HepG2 (cell line): Measurements from ENCODE around the gene CYYR1. TPM values are rescaled to one million over a fixed set of nuclear protein-coding genes. Genes with fewer than 3 reads are reported as not detected.

ENCODE experiments used
- ATAC-seq: fragments of 200-7000 bp; cut with Tn5 transposase; 3 replicates; pipeline ENCODE4 v1.9.1; 2020; ENCODE audit warnings: mild to moderate bottlenecking, moderate library complexity
- BruUV-seq: library from RNA; stranded (reverse); fragments of 400-500 nt; replicated peaks from 2 replicates; lab custom pipeline; 2021; lab: Mats Ljungman, UMichigan
- CTCF ChIA-PET: fragments of 300-600 bp; formaldehyde crosslinking; extraction: SDS; loops from one replicate; lab custom pipeline; 2021; ENCODE audit warnings: low total read pairs, inconsistent platforms, low intra/inter-chr PET ratio; lab: Yijun Ruan, JAX
- POLR2A ChIA-PET: fragments of 350-600 bp; sonication (Branson Sonifier 250); formaldehyde crosslinking; loops from one replicate; lab custom pipeline; 2020; ENCODE audit warnings: antibody characterized with exemption, inconsistent platforms; lab: Yijun Ruan, JAX
- DNase-seq: peaks from one replicate; pipeline ENCODE4 v3.0.0-alpha.2; 2015; ENCODE audit warnings: low spot score
- FAIRE-seq: peaks from 3 replicates; lab custom pipeline; 2011; peaks lifted over from hg19 to GRCh38; lab: Jason Lieb, UNC
- H2AFZ ChIP-seq: one replicate; pipeline ENCODE4 v1.6.1; 2011; ENCODE audit warnings: low read length, inconsistent platforms
- H3K27ac ChIP-seq: fragments of 300-600 bp; 3 replicates; pipeline ENCODE4 v1.8.0; 2011; ENCODE audit warnings: mixed run types, mild to moderate bottlenecking, mixed read lengths, low read length, inconsistent platforms; ENCODE audit not compliant: insufficient read depth; ENCODE audit errors: extremely low read length
- H3K27me3 ChIP-seq, 2 experiments: fragments of 200-600 bp in 1 of 2; 2 replicates in 1 of 2; 3 replicates in 1 of 2; pipeline versions ENCODE4 v1.6.0 to v1.8.0; 2011; ENCODE audit warnings: low read length in 2 of 2, mild to moderate bottlenecking in 2 of 2, moderate library complexity in 2 of 2, inconsistent platforms in 1 of 2; ENCODE audit not compliant: insufficient read depth in 2 of 2, control insufficient read depth in 1 of 2
- H3K36me3 ChIP-seq, 2 experiments: fragments of 200-600 bp in 1 of 2; replicated peaks in 1 of 2; 2 replicates in 1 of 2; 3 replicates in 1 of 2; pipeline versions ENCODE4 v1.5.1 to v1.8.0; 2011; ENCODE audit warnings: low read length in 2 of 2, inconsistent platforms in 1 of 2; ENCODE audit not compliant: insufficient read depth in 2 of 2, control insufficient read depth in 1 of 2
- H3K4me1 ChIP-seq: 2 replicates; pipeline ENCODE4 v1.5.1; 2012; ENCODE audit warnings: low read length, inconsistent platforms; ENCODE audit not compliant: insufficient read depth
- H3K4me2 ChIP-seq: 2 replicates; pipeline ENCODE4 v1.6.0; 2011; ENCODE audit warnings: low read depth, low read length, inconsistent platforms
- H3K4me3 ChIP-seq, 3 experiments: fragments of 200-600 bp in 1 of 3; sonication (generic), shearing (Covaris generic) in 1 of 3; replicated peaks in 1 of 3; 2 replicates each; pipeline ENCODE4 v1.5.1; 2011 to 2016; ENCODE audit warnings: low read length in 3 of 3, inconsistent platforms in 2 of 3, low read depth in 2 of 3, mild to moderate bottlenecking in 2 of 3, control low read depth in 1 of 3, mixed read lengths in 1 of 3; ENCODE audit not compliant: insufficient read depth in 1 of 3
- H3K79me2 ChIP-seq: one replicate; pipeline ENCODE4 v1.6.1; 2011; ENCODE audit warnings: low read length, inconsistent platforms; ENCODE audit not compliant: insufficient read depth
- H3K9ac ChIP-seq: 2 replicates; pipeline ENCODE4 v1.6.0; 2011; ENCODE audit warnings: mild to moderate bottlenecking, low read depth, low read length, inconsistent platforms; ENCODE audit not compliant: insufficient read depth
- H3K9me3 ChIP-seq: 2 replicates; pipeline ENCODE4 v1.5.1; 2012; ENCODE audit warnings: mild to moderate bottlenecking, low read length
- H4K20me1 ChIP-seq: 2 replicates; pipeline ENCODE4 v1.6.0; 2011; ENCODE audit warnings: inconsistent platforms, mild to moderate bottlenecking, low read length, moderate library complexity; ENCODE audit not compliant: insufficient read depth
- AKAP8 ChIP-seq: sonication (generic); formaldehyde crosslinking; IDR thresholded peaks from 2 replicates; pipeline ENCODE4 v1.5.1; 2020; ENCODE audit warnings: mild to moderate bottlenecking, missing genetic modification reagents
- ARID2 ChIP-seq: sonication (generic); formaldehyde crosslinking; IDR thresholded peaks from 2 replicates; pipeline ENCODE4 v1.8.1; 2022; ENCODE audit warnings: mild to moderate bottlenecking, missing genetic modification reagents, borderline replicate concordance
- IKZF1 ChIP-seq: fragments of 450-650 bp; IDR thresholded peaks from 2 replicates; pipeline ENCODE4 v1.7.1; 2016
- SRSF9 ChIP-seq: fragments of 200-400 bp; formaldehyde crosslinking; IDR thresholded peaks from 2 replicates; pipeline ENCODE4 v1.6.1; 2018; ENCODE audit warnings: borderline replicate concordance, mild to moderate bottlenecking, low read depth, low read length; ENCODE audit not compliant: insufficient read depth, poor library complexity, severe bottlenecking
- ZNF121 ChIP-seq: sonication (generic); formaldehyde crosslinking; IDR thresholded peaks from 2 replicates; pipeline ENCODE4 v1.5.0; 2020; ENCODE audit warnings: mild to moderate bottlenecking, missing genetic modification reagents
- ZNF136 ChIP-seq: sonication (generic); formaldehyde crosslinking; IDR thresholded peaks from 2 replicates; pipeline ENCODE4 v1.8.1; 2022; ENCODE audit warnings: low read depth, mild to moderate bottlenecking, moderate library complexity, missing genetic modification reagents
- ZNF7 ChIP-seq: IDR thresholded peaks from 2 replicates; pipeline ENCODE4 v1.6.1; 2016; ENCODE audit warnings: missing biosample characterization, missing genetic modification reagents
- WGBS: methylation state at CpG from one replicate; pipeline ENCODE4 v1.1.6; 2017; ENCODE audit warnings: low lambda C conversion rate; 5-methylcytosine and 5-hydroxymethylcytosine counted together
- in situ Hi-C: cut with HindIII; loops from 2 replicates; pipeline ENCODE4 v1.10.0; 2017; ENCODE audit warnings: low pct_unique_long_range_greater_than_20kb; ENCODE audit not compliant: extremely low pct_ligation_motif_present
- intact Hi-C: fragments of 100-400 bp; cut with micrococcal nuclease; formaldehyde crosslinking; loops from one replicate; pipeline ENCODE4 v1.10.0; 2022; ENCODE audit not compliant: unreplicated experiment
- polyA plus RNA-seq, 8 experiments: library from polyadenylated mRNA; depleted of rRNA in 3 of 8; stranded (reverse) in 7 of 8; unstranded in 1 of 8; fragments of >200 nt; fragmentation: Illumina TruSeq in 4 of 8; extraction: Trizol in 4 of 8; gene quantifications; 2 replicates each; pipeline versions ENCODE4 v1.2.1 to v1.2.3, GENCODE V29; 2011 to 2016; ENCODE audit warnings: low read depth in 4 of 8, missing spikeins in 1 of 8, mixed read lengths in 1 of 8; ENCODE audit not compliant: insufficient read depth in 1 of 8
- total RNA-seq, 5 experiments: library from RNA; depleted of rRNA; stranded (reverse); fragments of >200 nt; fragmentation: Illumina TruSeq; extraction: Trizol; gene quantifications; 2 replicates each; pipeline ENCODE4 v1.2.3, GENCODE V29; 2016; ENCODE audit warnings: low read depth in 1 of 5
- TF ChIP-seq, protein P1 (sequence below): IDR thresholded peaks from 2 replicates; pipeline ENCODE4 v1.6.1; 2016; ENCODE audit warnings: low read depth, missing genetic modification reagents, missing compliant biosample characterization

CYYR1 gene
- total and polyA plus RNA-seq, 2 of the 13 experiments (the other 11 are each of a cell fraction or from before 2014, with no cell fraction given) = not detected

DNA sequence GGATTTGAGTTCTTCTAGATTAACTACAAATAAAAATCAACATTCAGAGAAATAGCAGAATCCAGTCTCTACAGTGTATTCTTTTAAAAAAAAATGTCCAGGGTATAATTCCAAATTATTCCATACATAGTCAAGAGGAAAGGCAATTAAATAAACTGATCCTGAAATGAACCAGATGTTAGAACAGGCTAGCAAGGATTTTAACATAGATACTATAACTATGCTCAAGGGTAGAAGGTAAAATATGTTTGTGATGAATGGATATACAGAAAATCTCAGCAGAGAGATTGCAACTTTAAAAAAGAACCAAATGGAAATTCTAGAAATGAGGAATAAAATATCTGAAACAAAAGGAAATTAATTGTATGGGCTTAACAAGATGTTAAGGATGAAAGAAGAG is 32.4 kb downstream of the CYYR1 start:
- H3K4me3 ChIP-seq = no peak overlapping the region
- H3K9ac ChIP-seq = no peak overlapping the region
- H3K36me3 ChIP-seq = no peaks in the 10 kb centered on the region
- DNase-seq = no peak
- in situ Hi-C loops = no loop called here
- TF ChIP-seq SRSF9 = no peak
- TF ChIP-seq ZNF121 (CRISPR knock-in tag) = no peak
- no peak for TF ChIP-seq ARID2 (CRISPR knock-in tag)
- TF ChIP-seq IKZF1 = no peak
- TF ChIP-seq ZNF136 (CRISPR knock-in tag) = no peak
- no peak for TF ChIP-seq AKAP8 (CRISPR knock-in tag)
- TF ChIP-seq, all 625 proteins: peak for 0
- FAIRE-seq (no peak), ATAC-seq (no peak)
- no peaks in the 10 kb centered on the region for H4K20me1 ChIP-seq
- no TSS peak for BruUV-seq
- no peaks in the 10 kb centered on the region for H3K27me3 ChIP-seq
- ChIA-PET CTCF (no interaction called here), POLR2A (no interaction called here)
- H3K4me1 ChIP-seq = no peaks in the 10 kb centered on the region
- H3K79me2 ChIP-seq = no peaks in the 10 kb centered on the region
- H3K4me2 ChIP-seq = no peak overlapping the region
- H3K27ac ChIP-seq = no peak overlapping the region
- H3K9me3 ChIP-seq = peaks cover 55% of the 10 kb centered on the region
- intact Hi-C loops = no loop called here
- H2AFZ ChIP-seq = no peak overlapping the region

GRCh38 chr21:26539566-26539965 is 33.5 kb downstream of the CYYR1 start:
- ChIA-PET POLR2A (no interaction called here), CTCF (no interaction called here)
- in situ Hi-C loops (no loop called here), intact Hi-C loops (no loop called here)
- no peak for FAIRE-seq
- no peak for ATAC-seq
- H4K20me1 ChIP-seq = no peaks in the 10 kb centered on the region
- BruUV-seq = no TSS peak
- H2AFZ ChIP-seq = no peak overlapping the region
- no peaks in the 10 kb centered on the region for H3K4me1 ChIP-seq
- no peak overlapping the region for H3K4me3 ChIP-seq
- H3K4me2 ChIP-seq = no peak overlapping the region
- H3K27ac ChIP-seq = no peak overlapping the region
- peaks cover 63% of the 10 kb centered on the region for H3K9me3 ChIP-seq
- TF ChIP-seq ZNF7 (CRISPR knock-in tag) = no peak
- TF ChIP-seq, protein P1, sequence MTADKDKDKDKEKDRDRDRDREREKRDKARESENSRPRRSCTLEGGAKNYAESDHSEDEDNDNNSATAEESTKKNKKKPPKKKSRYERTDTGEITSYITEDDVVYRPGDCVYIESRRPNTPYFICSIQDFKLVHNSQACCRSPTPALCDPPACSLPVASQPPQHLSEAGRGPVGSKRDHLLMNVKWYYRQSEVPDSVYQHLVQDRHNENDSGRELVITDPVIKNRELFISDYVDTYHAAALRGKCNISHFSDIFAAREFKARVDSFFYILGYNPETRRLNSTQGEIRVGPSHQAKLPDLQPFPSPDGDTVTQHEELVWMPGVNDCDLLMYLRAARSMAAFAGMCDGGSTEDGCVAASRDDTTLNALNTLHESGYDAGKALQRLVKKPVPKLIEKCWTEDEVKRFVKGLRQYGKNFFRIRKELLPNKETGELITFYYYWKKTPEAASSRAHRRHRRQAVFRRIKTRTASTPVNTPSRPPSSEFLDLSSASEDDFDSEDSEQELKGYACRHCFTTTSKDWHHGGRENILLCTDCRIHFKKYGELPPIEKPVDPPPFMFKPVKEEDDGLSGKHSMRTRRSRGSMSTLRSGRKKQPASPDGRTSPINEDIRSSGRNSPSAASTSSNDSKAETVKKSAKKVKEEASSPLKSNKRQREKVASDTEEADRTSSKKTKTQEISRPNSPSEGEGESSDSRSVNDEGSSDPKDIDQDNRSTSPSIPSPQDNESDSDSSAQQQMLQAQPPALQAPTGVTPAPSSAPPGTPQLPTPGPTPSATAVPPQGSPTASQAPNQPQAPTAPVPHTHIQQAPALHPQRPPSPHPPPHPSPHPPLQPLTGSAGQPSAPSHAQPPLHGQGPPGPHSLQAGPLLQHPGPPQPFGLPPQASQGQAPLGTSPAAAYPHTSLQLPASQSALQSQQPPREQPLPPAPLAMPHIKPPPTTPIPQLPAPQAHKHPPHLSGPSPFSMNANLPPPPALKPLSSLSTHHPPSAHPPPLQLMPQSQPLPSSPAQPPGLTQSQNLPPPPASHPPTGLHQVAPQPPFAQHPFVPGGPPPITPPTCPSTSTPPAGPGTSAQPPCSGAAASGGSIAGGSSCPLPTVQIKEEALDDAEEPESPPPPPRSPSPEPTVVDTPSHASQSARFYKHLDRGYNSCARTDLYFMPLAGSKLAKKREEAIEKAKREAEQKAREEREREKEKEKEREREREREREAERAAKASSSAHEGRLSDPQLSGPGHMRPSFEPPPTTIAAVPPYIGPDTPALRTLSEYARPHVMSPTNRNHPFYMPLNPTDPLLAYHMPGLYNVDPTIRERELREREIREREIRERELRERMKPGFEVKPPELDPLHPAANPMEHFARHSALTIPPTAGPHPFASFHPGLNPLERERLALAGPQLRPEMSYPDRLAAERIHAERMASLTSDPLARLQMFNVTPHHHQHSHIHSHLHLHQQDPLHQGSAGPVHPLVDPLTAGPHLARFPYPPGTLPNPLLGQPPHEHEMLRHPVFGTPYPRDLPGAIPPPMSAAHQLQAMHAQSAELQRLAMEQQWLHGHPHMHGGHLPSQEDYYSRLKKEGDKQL = no peak
- 19% methylated on average over 2 of the region's 2 CpGs for WGBS
- no peak overlapping the region for H3K9ac ChIP-seq
- no peaks in the 10 kb centered on the region for H3K36me3 ChIP-seq
- H3K27me3 ChIP-seq = no peaks in the 10 kb centered on the region
- no peak for DNase-seq
- H3K79me2 ChIP-seq = no peaks in the 10 kb centered on the region
